GM12878 (cell line): ENCODE measurements around the gene UTF1. TPM values are rescaled to one million over a fixed set of nuclear protein-coding genes. Genes with fewer than 3 reads are reported as not detected.

Experiments used
- BCL11A ChIP-seq: IDR thresholded peaks from 2 replicates; pipeline ENCODE4 v1.6.1; 2011; ENCODE audit warnings: low read depth, low read length
- CREB1 ChIP-seq: IDR thresholded peaks from 2 replicates; pipeline ENCODE4 v1.6.1; 2012; ENCODE audit warnings: low read depth, mild to moderate bottlenecking, inconsistent platforms
- DPF2 ChIP-seq: fragments of 450-650 bp; IDR thresholded peaks from 2 replicates; pipeline ENCODE4 v1.6.1; 2017; ENCODE audit warnings: mild to moderate bottlenecking
- EP300 ChIP-seq, 2 experiments: fragments of 150-350 bp in 1 of 2; IDR thresholded peaks; 2 replicates each; pipeline ENCODE4 v1.6.1; 2011 to 2012; ENCODE audit warnings: low read depth in 2 of 2, low read length in 2 of 2, borderline replicate concordance in 1 of 2, improper control_type of control experiment in 1 of 2, inconsistent platforms in 1 of 2; ENCODE audit not compliant: control insufficient read depth in 1 of 2
- GABPA ChIP-seq: IDR thresholded peaks from 2 replicates; pipeline ENCODE4 v1.6.1; 2014; ENCODE audit warnings: antibody characterized with exemption, low read depth, mild to moderate bottlenecking, inconsistent platforms
- IKZF2 ChIP-seq, 2 experiments: fragments of 450-650 bp; IDR thresholded peaks; 2 replicates each; pipeline ENCODE4 v1.6.1; 2017; ENCODE audit warnings: mild to moderate bottlenecking in 2 of 2, moderate library complexity in 2 of 2
- KAT2A ChIP-seq: conservative IDR thresholded peaks from 2 replicates; pipeline ENCODE4 v1.6.1; 2011; ENCODE audit warnings: low read depth, low read length; ENCODE audit not compliant: control insufficient read depth
- LARP7 ChIP-seq: fragments of 450-650 bp; IDR thresholded peaks from 2 replicates; pipeline ENCODE4 v1.6.1; 2017; ENCODE audit warnings: mild to moderate bottlenecking
- NFYA ChIP-seq: IDR thresholded peaks from 2 replicates; pipeline ENCODE4 v1.6.1; 2011; ENCODE audit warnings: low read depth, mild to moderate bottlenecking, low read length, improper control_type of control experiment, borderline replicate concordance
- NR2F1 ChIP-seq: fragments of 450-650 bp; conservative IDR thresholded peaks from 2 replicates; pipeline ENCODE4 v1.6.1; 2017; ENCODE audit warnings: mild to moderate bottlenecking
- NRF1 ChIP-seq: conservative IDR thresholded peaks from 2 replicates; pipeline ENCODE4 v1.6.1; 2011; ENCODE audit warnings: mild to moderate bottlenecking, low read depth, low read length, improper control_type of control experiment
- PKNOX1 ChIP-seq: fragments of 450-650 bp; IDR thresholded peaks from 2 replicates; pipeline ENCODE4 v1.6.1; 2016; ENCODE audit warnings: mild to moderate bottlenecking
- POLR2AphosphoS5 ChIP-seq: IDR thresholded peaks from 2 replicates; pipeline ENCODE4 v1.6.1; 2011; ENCODE audit warnings: mild to moderate bottlenecking, low read length, inconsistent platforms
- POU2F2 ChIP-seq: IDR thresholded peaks from 3 replicates; pipeline ENCODE4 v1.6.1; 2011; ENCODE audit warnings: low read depth, mild to moderate bottlenecking, low read length, borderline replicate concordance
- RAD21 ChIP-seq: IDR thresholded peaks from 2 replicates; pipeline ENCODE4 v1.6.1; 2011; ENCODE audit warnings: mild to moderate bottlenecking, low read depth, low read length, moderate library complexity; ENCODE audit not compliant: insufficient read depth
- RELB ChIP-seq: fragments of 450-650 bp; IDR thresholded peaks from 2 replicates; pipeline ENCODE4 v1.6.1; 2017; ENCODE audit warnings: low read depth, mild to moderate bottlenecking, moderate library complexity
- SMAD1 ChIP-seq: fragments of 450-650 bp; IDR thresholded peaks from 2 replicates; pipeline ENCODE4 v1.6.1; 2018; ENCODE audit warnings: mild to moderate bottlenecking, low read depth; ENCODE audit not compliant: partially characterized antibody
- SMAD5 ChIP-seq: IDR thresholded peaks from 2 replicates; pipeline ENCODE4 v1.6.1; 2016; ENCODE audit warnings: antibody characterized with exemption, low read depth
- SREBF1 ChIP-seq: IDR thresholded peaks from 2 replicates; pipeline ENCODE4 v1.6.1; 2012; ENCODE audit warnings: mild to moderate bottlenecking, low read length
- ZNF687 ChIP-seq: fragments of 450-650 bp; IDR thresholded peaks from 2 replicates; pipeline ENCODE4 v1.6.1; 2017; ENCODE audit warnings: mild to moderate bottlenecking, moderate library complexity
- ZZZ3 ChIP-seq: IDR thresholded peaks from 2 replicates; pipeline ENCODE4 v1.6.1; 2011; ENCODE audit warnings: low read depth; ENCODE audit not compliant: control insufficient read depth, insufficient read length
- polyA plus RNA-seq, 11 experiments: library from polyadenylated mRNA; depleted of rRNA in 4 of 11; unstranded in 6 of 11; stranded (reverse) in 5 of 11; fragments of >200 nt; fragmentation: Nextera tagmentation in 4 of 11; fragmentation: Illumina TruSeq in 1 of 11; extraction: Ambion mirVana in 4 of 11; extraction: Trizol in 1 of 11; gene quantifications; 1 replicate in 1 of 11; 2 replicates in 10 of 11; pipeline versions ENCODE4 v1.2.1 to v1.2.3, GENCODE V29; 2011 to 2016; ENCODE audit warnings: inconsistent platforms in 2 of 11, missing spikeins in 2 of 11, low read depth in 1 of 11
- total RNA-seq, 4 experiments: library from RNA; depleted of rRNA in 3 of 4; stranded (reverse); fragments of >200 nt in 3 of 4; fragmentation: Illumina TruSeq in 1 of 4; extraction: Trizol in 1 of 4; gene quantifications; 2 replicates each; pipeline versions ENCODE4 v1.2.1 to v1.2.3, GENCODE V29; 2013 to 2021

The UTF1 gene
- total and polyA plus RNA-seq, 10 of the 15 experiments (the other 5 are each of a cell fraction or from before 2014, with no cell fraction given), result not detected

GRCh38 chr10:133275684-133276092 lies 45.7 kb downstream of the UTF1 start (continued):
- TF ChIP-seq RELB (peak; percentile 46), ZZZ3 (no peak), KAT2A (no peak), PKNOX1 (no peak), SMAD5 (peak; percentile 12; the same call in 1 of the 2 replicates), SREBF1 (no peak), RAD21 (peak; percentile 19; the same call in 1 of the 2 replicates), EP300 (IDR thresholded peaks at IDR 0.05; ENCODE audit: borderline replicate concordance in 1 of 2, control insufficient read depth in 1 of 2, low read depth in 2 of 2, low read length in 2 of 2) (no peak), POU2F2 (no peak), GABPA (no peak), SMAD1 (no peak), NR2F1 (no peak), NFYA (no peak), DPF2 (no peak), LARP7 (no peak), NRF1 (no peak), POLR2AphosphoS5 (peak; percentile 67), ZNF687 (no peak), IKZF2 (IDR thresholded peaks at IDR 0.05) (peak in 1 of 2 experiments; percentile 9; a peak in 1 of 4 replicates), BCL11A (no peak), CREB1 (no peak)
